GM20431 (cell line): ENCODE results near the gene MRPS15.
"Not testable (repeated sequence)": the region's sequence is repeated elsewhere in the genome, so short reads cannot be mapped to it uniquely, and the experiment has no call there.

Source experiments
- in situ Hi-C: fragments of 300-500 bp; cut with MseI, MboI; formaldehyde crosslinking; loops from one replicate; pipeline ENCODE4 v1.15.0; 2020; ENCODE audit warnings: low sequenced_read_pairs; ENCODE audit not compliant: unreplicated experiment

Gene MRPS15

GRCh38 chr1:36463803-36464604 is at the start of gene MRPS15:
Gene MRPS15, minus strand, starts transcription at chr1:36464384. Its CDS starts 109 bp downstream, at chr1:36464275.
- in situ Hi-C loops = no loop called here

GRCh38 chr1:36512842-36513241 is 48.7 kb upstream of the MRPS15 start:
- in situ Hi-C loops = no loop called here

- in situ Hi-C loops = no loop called here
Observed at GRCh38 chr1:36511804-36512798, 47.9 kb upstream of the MRPS15 start.

- in situ Hi-C loops = not testable (repeated sequence)
Observed at GRCh38 chr1:36511220-36511619, 47.0 kb upstream of the MRPS15 start.

GRCh38 chr1:36510418-36510817 is 46.2 kb upstream of the MRPS15 start:
- in situ Hi-C loops = no loop called here

GRCh38 chr1:36508257-36508656 is 44.1 kb upstream of the MRPS15 start:
- in situ Hi-C loops = no loop called here

GRCh38 chr1:36506276-36506920 is 42.2 kb upstream of the MRPS15 start:
- in situ Hi-C loops = no loop called here

- in situ Hi-C loops = no loop called here
Observed at GRCh38 chr1:36503733-36504132, 39.5 kb upstream of the MRPS15 start.

- in situ Hi-C loops = no loop called here
Observed at GRCh38 chr1:36503159-36503558, 39.0 kb upstream of the MRPS15 start.

GRCh38 chr1:36502616-36503015 is 38.4 kb upstream of the MRPS15 start:
- in situ Hi-C loops = no loop called here

GRCh38 chr1:36501911-36502310 is 37.7 kb upstream of the MRPS15 start:
- in situ Hi-C loops = not testable (repeated sequence)

GRCh38 chr1:36497207-36497606 is 33.0 kb upstream of the MRPS15 start:
- in situ Hi-C loops = no loop called here

- in situ Hi-C loops = no loop called here
Observed at GRCh38 chr1:36494971-36495370, 30.8 kb upstream of the MRPS15 start.

GRCh38 chr1:36493524-36493923 is 29.3 kb upstream of the MRPS15 start:
- in situ Hi-C loops = no loop called here

- in situ Hi-C loops = no loop called here
Observed at GRCh38 chr1:36492491-36492890, 28.3 kb upstream of the MRPS15 start.

- in situ Hi-C loops = not testable (repeated sequence)
Observed at GRCh38 chr1:36489258-36490051, 25.3 kb upstream of the MRPS15 start.

GRCh38 chr1:36487906-36488305 is 23.7 kb upstream of the MRPS15 start:
- in situ Hi-C loops = no loop called here

GRCh38 chr1:36487336-36487725 is 23.1 kb upstream of the MRPS15 start:
- in situ Hi-C loops = not testable (repeated sequence)

- in situ Hi-C loops = no loop called here
Observed at GRCh38 chr1:36486439-36487335, 22.5 kb upstream of the MRPS15 start.
